WTC11 (cell line): Measurements from ENCODE around the gene IPCEF1. TPM values are rescaled to one million over a fixed set of nuclear protein-coding genes. Genes with fewer than 3 reads are reported as not detected.

Source experiments
- ATAC-seq: fragments of 200-7000 bp; cut with Tn5 transposase; 2 replicates; pipeline ENCODE4 v1.10.0; 2021; ENCODE audit warnings: mild to moderate bottlenecking, moderate library complexity
- CTCF ChIA-PET: fragments of 300-600 bp; sonication (Branson Sonifier 250); formaldehyde crosslinking; loops from one replicate; lab custom pipeline; 2021; ENCODE audit warnings: antibody characterized with exemption; lab: Charles Lee
- POLR2A ChIA-PET: fragments of 350-600 bp; sonication (Branson Sonifier 250); formaldehyde crosslinking; loops from one replicate; lab custom pipeline; 2021; ENCODE audit warnings: antibody characterized with exemption; lab: Charles Lee
- DNase-seq: peaks from one replicate; pipeline ENCODE4 v3.0.0; 2021; ENCODE audit warnings: low spot score
- H3K27ac Mint-ChIP-seq: 2 replicates; pipeline ENCODE4 v1.8.0; 2021; ENCODE audit warnings: mixed read lengths
- H3K27me3 Mint-ChIP-seq: 2 replicates; pipeline ENCODE4 v1.8.0; 2021; ENCODE audit warnings: low read depth, mild to moderate bottlenecking, moderate library complexity, mixed read lengths
- H3K36me3 Mint-ChIP-seq: 2 replicates; pipeline ENCODE4 v1.8.0; 2021; ENCODE audit warnings: mixed read lengths
- H3K4me1 Mint-ChIP-seq: 2 replicates; pipeline ENCODE4 v1.8.0; 2022; ENCODE audit warnings: mixed read lengths
- H3K4me3 Mint-ChIP-seq: 2 replicates; pipeline ENCODE4 v1.8.0; 2021; ENCODE audit warnings: mild to moderate bottlenecking, moderate library complexity, mixed read lengths
- H3K9me3 Mint-ChIP-seq: 2 replicates; pipeline ENCODE4 v1.8.0; 2021; ENCODE audit warnings: mixed read lengths
- CBFB ChIP-seq: sonication (generic); formaldehyde crosslinking; IDR thresholded peaks from 2 replicates; pipeline ENCODE4 v1.8.1; 2022; ENCODE audit warnings: mild to moderate bottlenecking, low read depth, missing genetic modification reagents
- CREB1 ChIP-seq: sonication (generic); formaldehyde crosslinking; IDR thresholded peaks from 2 replicates; pipeline ENCODE4 v1.8.0; 2023; ENCODE audit warnings: mild to moderate bottlenecking, missing genetic modification reagents
- FOXJ3 ChIP-seq: sonication (generic); formaldehyde crosslinking; IDR thresholded peaks from 2 replicates; pipeline ENCODE4 v1.9.0; 2021; ENCODE audit warnings: missing genetic modification reagents, mild to moderate bottlenecking, borderline replicate concordance
- RORB ChIP-seq: fragments of 250-450 bp; sonication (Bioruptor Pico); IDR thresholded peaks from 2 replicates; pipeline ENCODE4 v1.9.0; 2021; ENCODE audit warnings: mild to moderate bottlenecking
- SMAD4 ChIP-seq: sonication (generic); formaldehyde crosslinking; IDR thresholded peaks from 2 replicates; pipeline ENCODE4 v1.8.0; 2022; ENCODE audit warnings: mild to moderate bottlenecking, missing genetic modification reagents
- ZMAT4 ChIP-seq: fragments of 250-450 bp; sonication (Bioruptor Pico); IDR thresholded peaks from 2 replicates; pipeline ENCODE4 v1.9.0; 2021; ENCODE audit warnings: mild to moderate bottlenecking
- ZNF138 ChIP-seq: sonication (generic); formaldehyde crosslinking; conservative IDR thresholded peaks from 2 replicates; pipeline ENCODE4 v1.8.1; 2022; ENCODE audit warnings: mild to moderate bottlenecking, moderate library complexity, missing genetic modification reagents
- ZNF232 ChIP-seq: sonication (generic); formaldehyde crosslinking; IDR thresholded peaks from 2 replicates; pipeline ENCODE4 v1.8.0; 2022; ENCODE audit warnings: mild to moderate bottlenecking, missing genetic modification reagents
- ZNF532 ChIP-seq: fragments of 250-450 bp; sonication (Bioruptor Pico); IDR thresholded peaks from 2 replicates; pipeline ENCODE4 v1.9.0; 2021; ENCODE audit warnings: mild to moderate bottlenecking, borderline replicate concordance
- ZSCAN18 ChIP-seq: fragments of 250-450 bp; sonication (Bioruptor Pico); IDR thresholded peaks from 2 replicates; pipeline ENCODE4 v2.1.2; 2022; ENCODE audit warnings: mild to moderate bottlenecking, moderate library complexity
- total RNA-seq: library from RNA; stranded (reverse); gene quantifications from 3 replicates; pipeline ENCODE4 v1.2.3, GENCODE V29; 2021
- TF ChIP-seq, protein P1 (sequence below): fragments of 250-450 bp; sonication (Bioruptor Pico); IDR thresholded peaks from 2 replicates; pipeline ENCODE4 v1.8.0; 2021; ENCODE audit warnings: mild to moderate bottlenecking
- TF ChIP-seq, protein P2 (sequence below): sonication (generic); formaldehyde crosslinking; IDR thresholded peaks from 2 replicates; pipeline ENCODE4 v1.8.1; 2022; ENCODE audit warnings: mild to moderate bottlenecking, moderate library complexity, missing genetic modification reagents
- TF ChIP-seq, protein P3 (sequence below): sonication (generic); formaldehyde crosslinking; conservative IDR thresholded peaks from 2 replicates; pipeline ENCODE4 v1.8.1; 2022; ENCODE audit warnings: mild to moderate bottlenecking, missing genetic modification reagents
- TF ChIP-seq, protein P4 (sequence below): sonication (generic); formaldehyde crosslinking; IDR thresholded peaks from 2 replicates; pipeline ENCODE4 v1.8.1; 2023; ENCODE audit warnings: mild to moderate bottlenecking, missing genetic modification reagents, borderline replicate concordance
- TF ChIP-seq, protein P5 (sequence below): fragments of 250-450 bp; sonication (Bioruptor Pico); IDR thresholded peaks from 2 replicates; pipeline ENCODE4 v1.9.0; 2021; ENCODE audit warnings: mild to moderate bottlenecking

IPCEF1 gene
- total RNA-seq, 1 experiment from 2014 or later: 1.3 TPM

DNA sequence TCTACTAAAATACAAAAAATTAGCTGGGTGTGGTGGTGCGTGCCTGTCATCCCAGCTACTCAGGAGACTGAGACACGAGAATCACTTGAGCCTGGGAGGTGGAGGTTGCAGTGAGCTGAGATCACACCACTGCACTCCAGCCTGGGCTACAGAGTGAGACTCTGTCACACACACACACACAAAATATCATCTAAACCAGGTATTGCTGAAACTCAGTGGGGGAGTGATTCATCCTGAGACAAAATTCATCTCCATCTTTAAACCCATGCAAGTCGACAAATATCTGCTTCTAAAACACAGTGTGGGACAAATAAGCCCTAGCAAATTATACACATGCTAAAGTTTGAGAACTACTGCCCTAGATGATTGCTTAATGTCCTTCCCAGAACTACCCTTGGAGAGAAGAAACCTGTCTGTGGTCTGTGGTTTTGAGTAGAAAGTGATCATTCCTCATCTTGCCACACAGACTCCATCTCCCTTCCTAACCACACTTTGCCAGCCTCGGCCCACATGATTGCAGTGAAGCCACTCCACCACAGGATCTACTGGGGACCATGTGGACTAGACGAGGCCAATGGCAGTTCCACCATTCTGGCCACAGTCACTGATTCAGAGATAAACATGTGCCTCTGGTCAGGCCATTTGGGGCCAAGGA is 187.3 kb downstream of the IPCEF1 start:
- Mint-ChIP-seq H3K4me1 (peaks cover 4% of the 10 kb centered on the region), H3K27me3 (no peaks in the 10 kb centered on the region), H3K9me3 (peaks cover 56% of the 10 kb centered on the region), H3K36me3 (peaks cover 26% of the 10 kb centered on the region), H3K4me3 (no peak overlapping the region), H3K27ac (no peak overlapping the region)
- ChIA-PET CTCF (no interaction called here), POLR2A (no interaction called here)
- ATAC-seq: no peak
- no peak for DNase-seq
- TF ChIP-seq ZNF232 (CRISPR knock-in tag) (no peak), ZSCAN18 (CRISPR knock-in tag) (no peak), ZMAT4 (CRISPR knock-in tag) (no peak), FOXJ3 (CRISPR knock-in tag) (no peak), CBFB (CRISPR knock-in tag) (no peak), ZNF532 (CRISPR knock-in tag) (no peak)
- TF ChIP-seq, protein P1, sequence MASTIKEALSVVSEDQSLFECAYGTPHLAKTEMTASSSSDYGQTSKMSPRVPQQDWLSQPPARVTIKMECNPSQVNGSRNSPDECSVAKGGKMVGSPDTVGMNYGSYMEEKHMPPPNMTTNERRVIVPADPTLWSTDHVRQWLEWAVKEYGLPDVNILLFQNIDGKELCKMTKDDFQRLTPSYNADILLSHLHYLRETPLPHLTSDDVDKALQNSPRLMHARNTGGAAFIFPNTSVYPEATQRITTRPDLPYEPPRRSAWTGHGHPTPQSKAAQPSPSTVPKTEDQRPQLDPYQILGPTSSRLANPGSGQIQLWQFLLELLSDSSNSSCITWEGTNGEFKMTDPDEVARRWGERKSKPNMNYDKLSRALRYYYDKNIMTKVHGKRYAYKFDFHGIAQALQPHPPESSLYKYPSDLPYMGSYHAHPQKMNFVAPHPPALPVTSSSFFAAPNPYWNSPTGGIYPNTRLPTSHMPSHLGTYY (CRISPR knock-in tag): no peak
- TF ChIP-seq, protein P2, sequence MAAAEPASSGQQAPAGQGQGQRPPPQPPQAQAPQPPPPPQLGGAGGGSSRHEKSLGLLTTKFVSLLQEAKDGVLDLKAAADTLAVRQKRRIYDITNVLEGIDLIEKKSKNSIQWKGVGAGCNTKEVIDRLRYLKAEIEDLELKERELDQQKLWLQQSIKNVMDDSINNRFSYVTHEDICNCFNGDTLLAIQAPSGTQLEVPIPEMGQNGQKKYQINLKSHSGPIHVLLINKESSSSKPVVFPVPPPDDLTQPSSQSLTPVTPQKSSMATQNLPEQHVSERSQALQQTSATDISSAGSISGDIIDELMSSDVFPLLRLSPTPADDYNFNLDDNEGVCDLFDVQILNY (CRISPR knock-in tag): no peak
- TF ChIP-seq, protein P3, sequence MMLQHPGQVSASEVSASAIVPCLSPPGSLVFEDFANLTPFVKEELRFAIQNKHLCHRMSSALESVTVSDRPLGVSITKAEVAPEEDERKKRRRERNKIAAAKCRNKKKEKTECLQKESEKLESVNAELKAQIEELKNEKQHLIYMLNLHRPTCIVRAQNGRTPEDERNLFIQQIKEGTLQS: no peak

- CTCF ChIA-PET: no interaction called here
- Mint-ChIP-seq H3K27me3 (no peaks in the 10 kb centered on the region), H3K9me3 (peaks cover 38% of the 10 kb centered on the region), H3K4me1 (no peaks in the 10 kb centered on the region), H3K36me3 (peaks cover 17% of the 10 kb centered on the region), H3K27ac (no peak overlapping the region), H3K4me3 (no peak overlapping the region)
- POLR2A ChIA-PET: no interaction called here
- ATAC-seq (no peak), DNase-seq (no peak)
- TF ChIP-seq CREB1 (no peak), ZNF138 (no peak), RORB (CRISPR knock-in tag) (no peak), SMAD4 (CRISPR knock-in tag) (no peak)
- TF ChIP-seq, protein P4, sequence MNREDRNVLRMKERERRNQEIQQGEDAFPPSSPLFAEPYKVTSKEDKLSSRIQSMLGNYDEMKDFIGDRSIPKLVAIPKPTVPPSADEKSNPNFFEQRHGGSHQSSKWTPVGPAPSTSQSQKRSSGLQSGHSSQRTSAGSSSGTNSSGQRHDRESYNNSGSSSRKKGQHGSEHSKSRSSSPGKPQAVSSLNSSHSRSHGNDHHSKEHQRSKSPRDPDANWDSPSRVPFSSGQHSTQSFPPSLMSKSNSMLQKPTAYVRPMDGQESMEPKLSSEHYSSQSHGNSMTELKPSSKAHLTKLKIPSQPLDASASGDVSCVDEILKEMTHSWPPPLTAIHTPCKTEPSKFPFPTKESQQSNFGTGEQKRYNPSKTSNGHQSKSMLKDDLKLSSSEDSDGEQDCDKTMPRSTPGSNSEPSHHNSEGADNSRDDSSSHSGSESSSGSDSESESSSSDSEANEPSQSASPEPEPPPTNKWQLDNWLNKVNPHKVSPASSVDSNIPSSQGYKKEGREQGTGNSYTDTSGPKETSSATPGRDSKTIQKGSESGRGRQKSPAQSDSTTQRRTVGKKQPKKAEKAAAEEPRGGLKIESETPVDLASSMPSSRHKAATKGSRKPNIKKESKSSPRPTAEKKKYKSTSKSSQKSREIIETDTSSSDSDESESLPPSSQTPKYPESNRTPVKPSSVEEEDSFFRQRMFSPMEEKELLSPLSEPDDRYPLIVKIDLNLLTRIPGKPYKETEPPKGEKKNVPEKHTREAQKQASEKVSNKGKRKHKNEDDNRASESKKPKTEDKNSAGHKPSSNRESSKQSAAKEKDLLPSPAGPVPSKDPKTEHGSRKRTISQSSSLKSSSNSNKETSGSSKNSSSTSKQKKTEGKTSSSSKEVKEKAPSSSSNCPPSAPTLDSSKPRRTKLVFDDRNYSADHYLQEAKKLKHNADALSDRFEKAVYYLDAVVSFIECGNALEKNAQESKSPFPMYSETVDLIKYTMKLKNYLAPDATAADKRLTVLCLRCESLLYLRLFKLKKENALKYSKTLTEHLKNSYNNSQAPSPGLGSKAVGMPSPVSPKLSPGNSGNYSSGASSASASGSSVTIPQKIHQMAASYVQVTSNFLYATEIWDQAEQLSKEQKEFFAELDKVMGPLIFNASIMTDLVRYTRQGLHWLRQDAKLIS (CRISPR knock-in tag): no peak
- TF ChIP-seq, protein P5, sequence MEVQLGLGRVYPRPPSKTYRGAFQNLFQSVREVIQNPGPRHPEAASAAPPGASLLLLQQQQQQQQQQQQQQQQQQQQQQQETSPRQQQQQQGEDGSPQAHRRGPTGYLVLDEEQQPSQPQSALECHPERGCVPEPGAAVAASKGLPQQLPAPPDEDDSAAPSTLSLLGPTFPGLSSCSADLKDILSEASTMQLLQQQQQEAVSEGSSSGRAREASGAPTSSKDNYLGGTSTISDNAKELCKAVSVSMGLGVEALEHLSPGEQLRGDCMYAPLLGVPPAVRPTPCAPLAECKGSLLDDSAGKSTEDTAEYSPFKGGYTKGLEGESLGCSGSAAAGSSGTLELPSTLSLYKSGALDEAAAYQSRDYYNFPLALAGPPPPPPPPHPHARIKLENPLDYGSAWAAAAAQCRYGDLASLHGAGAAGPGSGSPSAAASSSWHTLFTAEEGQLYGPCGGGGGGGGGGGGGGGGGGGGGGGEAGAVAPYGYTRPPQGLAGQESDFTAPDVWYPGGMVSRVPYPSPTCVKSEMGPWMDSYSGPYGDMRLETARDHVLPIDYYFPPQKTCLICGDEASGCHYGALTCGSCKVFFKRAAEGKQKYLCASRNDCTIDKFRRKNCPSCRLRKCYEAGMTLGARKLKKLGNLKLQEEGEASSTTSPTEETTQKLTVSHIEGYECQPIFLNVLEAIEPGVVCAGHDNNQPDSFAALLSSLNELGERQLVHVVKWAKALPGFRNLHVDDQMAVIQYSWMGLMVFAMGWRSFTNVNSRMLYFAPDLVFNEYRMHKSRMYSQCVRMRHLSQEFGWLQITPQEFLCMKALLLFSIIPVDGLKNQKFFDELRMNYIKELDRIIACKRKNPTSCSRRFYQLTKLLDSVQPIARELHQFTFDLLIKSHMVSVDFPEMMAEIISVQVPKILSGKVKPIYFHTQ (CRISPR knock-in tag): no peak
- TF ChIP-seq, protein P2 (CRISPR knock-in tag): no peak
These were observed 189.5 kb downstream of the IPCEF1 start for GRCh38 chr6:154167126-154167525.
